NCI-H2081 (cell line): ENCODE measurements around the gene MAP2K5.

Experiments
- DNase-seq, 2 experiments: peaks; one replicate each; lab custom pipeline; 2025; lab: John Stamatoyannopoulos, UW

The MAP2K5 gene

GRCh38 chr15:67723294-67724024 is 181.0 kb downstream of the MAP2K5 start:
- DNase-seq = no peak

DNA sequence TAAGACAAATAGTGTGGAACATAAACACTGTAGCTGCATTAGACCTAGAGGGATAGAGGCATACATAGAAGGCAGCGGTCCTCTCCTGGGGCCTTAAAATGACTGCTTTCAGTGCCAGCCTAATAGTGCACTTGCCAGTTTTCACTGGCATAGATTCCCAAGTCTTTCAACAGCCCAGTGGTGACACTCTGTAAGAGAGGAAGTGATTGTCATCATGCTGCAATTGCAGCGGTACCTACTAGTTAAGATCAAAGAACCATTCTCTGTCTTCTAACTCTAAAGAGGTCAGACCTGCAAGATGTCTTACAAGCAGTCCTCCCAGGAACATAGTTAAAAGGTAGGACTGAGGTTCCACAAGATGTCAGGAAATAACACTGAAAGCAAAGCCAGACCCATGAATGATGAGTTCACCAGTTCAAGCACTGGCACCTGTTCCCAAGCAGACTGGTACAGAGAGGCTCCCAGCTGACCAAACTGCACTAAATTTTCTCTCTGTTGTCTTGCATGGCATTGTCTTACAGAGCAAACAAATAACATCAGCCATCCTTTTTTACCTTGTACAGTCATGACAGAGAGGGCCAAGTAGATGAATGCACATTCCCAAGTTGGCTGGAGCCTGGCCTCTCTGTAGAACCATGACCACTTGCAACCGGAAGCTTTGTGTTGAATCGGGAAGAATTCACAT is 182.3 kb downstream of the MAP2K5 start:
- no peak for DNase-seq

GRCh38 chr15:67730135-67730534 is 187.6 kb downstream of the MAP2K5 start:
- no peak for DNase-seq

DNA sequence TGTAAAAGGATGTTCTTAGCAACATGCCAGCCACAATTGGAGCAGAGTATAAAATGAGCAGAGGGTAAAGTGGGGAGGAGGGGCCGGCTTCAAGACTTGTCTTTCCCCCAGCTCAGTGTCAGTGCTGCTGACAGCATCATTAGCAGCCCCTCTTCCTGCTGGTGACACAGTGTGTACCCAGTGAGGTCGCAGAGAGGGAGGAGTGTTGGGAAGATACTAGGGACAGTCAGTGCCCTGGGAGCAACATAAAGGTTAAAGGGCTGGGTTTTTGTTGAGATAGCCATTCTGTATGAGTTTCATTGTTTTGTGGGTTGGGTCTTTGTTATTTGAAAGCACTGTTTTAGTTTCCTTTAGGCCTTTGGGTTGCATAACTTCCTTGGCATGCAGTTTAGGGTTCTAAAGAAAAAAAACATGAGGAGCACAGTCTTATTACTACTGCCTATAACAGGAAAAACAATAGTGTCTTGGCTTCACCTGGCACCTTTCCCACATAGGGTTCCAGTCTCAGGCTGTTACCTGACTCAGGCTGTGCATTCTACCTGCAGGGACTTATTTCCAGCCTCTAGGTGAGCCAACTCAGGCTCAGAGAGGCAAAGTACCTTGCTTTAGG is 188.7 kb downstream of the MAP2K5 start:
- DNase-seq = no peak

DNA sequence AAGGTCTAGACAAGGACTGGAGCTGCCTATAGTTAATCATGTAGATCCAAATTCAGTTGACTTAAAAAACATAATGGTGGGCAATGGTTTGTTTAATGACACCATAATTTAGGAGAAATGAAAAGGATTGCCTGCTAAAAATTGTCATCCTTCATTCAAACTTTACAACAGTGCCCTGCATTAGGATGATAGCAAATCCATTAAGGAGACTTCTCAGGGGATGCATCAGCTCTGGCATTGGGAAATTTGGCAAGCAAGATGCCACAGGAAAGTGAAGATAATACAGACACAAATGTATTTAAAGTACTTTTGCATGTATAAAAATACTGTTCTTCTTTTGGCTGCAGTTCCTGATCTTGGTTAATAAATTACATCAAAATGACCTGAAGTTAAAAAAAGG is 189.7 kb downstream of the MAP2K5 start:
- no peak for DNase-seq

DNA sequence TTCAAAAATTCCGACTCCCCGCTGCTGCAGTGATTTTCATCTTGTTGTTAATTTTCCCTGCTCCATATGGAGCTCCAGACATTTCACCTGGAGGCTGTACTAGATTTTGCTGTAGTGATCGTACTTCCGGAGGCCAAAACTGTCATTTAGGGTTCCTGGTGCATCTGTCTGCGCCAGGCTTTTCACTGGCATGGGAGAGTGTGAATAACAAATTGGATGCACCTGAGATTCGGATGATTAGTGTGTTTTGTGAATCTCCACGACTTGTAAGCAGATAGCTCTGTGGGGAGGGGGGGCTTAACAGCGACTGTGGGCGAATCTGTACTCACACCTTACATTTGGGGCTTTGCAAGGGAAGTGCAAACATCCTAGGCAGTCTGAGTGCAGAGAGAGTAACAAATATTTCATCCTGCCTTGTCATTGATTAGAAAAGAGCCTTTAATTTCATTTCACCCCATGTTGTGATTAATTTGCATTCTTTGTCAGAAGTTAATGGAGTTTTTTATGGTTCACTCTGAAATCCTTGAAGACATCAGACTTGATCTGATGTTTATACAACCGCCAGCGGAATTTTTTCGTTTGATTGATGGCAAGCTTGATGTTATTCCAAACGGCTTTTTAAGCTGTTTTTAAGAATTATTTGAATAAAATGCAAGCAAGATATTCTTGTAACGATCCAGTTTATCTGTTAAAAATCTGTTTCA is 190.3 kb downstream of the MAP2K5 start:
- no peak for DNase-seq

GRCh38 chr15:67735896-67736295 is 193.4 kb downstream of the MAP2K5 start:
- DNase-seq = no peak

DNA sequence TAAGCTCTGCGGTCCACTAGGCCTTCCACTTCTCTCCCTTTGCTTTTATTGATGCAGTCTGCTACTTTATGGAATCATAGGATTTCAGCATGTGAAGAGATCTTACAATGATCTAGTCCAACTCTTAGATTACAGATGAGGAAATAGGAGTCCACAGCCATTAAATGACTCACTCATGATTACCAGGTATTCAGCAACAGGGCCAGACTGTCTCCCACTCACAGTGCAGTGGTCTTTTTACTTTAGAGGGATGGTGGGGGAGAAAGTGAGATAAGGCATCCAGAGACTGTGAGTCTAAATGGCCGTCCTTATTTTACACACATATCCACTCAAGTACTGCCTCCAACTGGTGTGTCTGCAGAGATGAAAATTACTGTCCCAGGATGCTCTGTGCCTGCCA is 194.3 kb downstream of the MAP2K5 start:
- no peak for DNase-seq

DNA sequence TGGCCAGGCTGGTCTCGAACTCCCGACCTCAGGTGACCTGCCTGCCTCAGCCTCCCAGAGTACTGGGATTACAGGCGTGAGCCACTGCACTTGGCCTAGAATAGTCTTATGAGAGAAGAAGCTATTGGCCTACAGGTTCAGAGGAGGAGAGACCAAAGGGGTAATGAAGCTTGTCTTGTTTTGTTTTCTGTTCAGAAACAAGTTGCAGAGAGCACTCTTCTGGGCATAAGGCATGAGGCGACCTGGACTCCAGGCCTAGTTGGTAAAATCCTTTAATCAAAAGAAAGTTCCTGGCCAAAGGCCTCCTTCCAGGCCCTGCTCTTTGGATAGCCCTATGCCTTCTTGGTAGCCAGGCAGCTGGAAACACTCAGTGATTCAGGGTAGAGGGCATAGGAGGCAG is 195.6 kb downstream of the MAP2K5 start:
- no peak for DNase-seq

- DNase-seq = no peak
Measured at GRCh38 chr15:67740405-67740804, 197.9 kb downstream of the MAP2K5 start.

GRCh38 chr15:67741308-67741707 is 198.8 kb downstream of the MAP2K5 start:
- DNase-seq = no peak

DNA sequence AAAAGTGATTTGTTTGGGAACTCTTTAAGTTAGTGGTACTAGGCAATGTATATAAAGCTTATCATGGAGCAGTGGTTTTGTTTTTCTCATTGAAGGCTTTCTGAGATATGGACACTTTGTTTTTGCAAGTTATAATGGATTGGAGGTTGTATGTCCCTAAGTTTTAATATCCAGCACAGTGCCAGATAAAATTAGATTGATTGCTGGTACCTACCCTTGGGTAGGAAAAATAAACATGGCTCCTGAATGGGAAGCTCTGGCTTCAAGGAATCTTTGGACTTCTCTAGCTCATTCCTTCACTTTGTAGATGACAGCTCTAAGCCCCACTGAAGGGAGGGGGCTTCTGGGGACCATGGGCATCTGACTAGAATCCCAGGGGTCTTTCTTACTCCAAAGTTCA is 201.1 kb downstream of the MAP2K5 start:
- DNase-seq = no peak

GRCh38 chr15:67744331-67745072 is 202.0 kb downstream of the MAP2K5 start:
- no peak for DNase-seq

DNA sequence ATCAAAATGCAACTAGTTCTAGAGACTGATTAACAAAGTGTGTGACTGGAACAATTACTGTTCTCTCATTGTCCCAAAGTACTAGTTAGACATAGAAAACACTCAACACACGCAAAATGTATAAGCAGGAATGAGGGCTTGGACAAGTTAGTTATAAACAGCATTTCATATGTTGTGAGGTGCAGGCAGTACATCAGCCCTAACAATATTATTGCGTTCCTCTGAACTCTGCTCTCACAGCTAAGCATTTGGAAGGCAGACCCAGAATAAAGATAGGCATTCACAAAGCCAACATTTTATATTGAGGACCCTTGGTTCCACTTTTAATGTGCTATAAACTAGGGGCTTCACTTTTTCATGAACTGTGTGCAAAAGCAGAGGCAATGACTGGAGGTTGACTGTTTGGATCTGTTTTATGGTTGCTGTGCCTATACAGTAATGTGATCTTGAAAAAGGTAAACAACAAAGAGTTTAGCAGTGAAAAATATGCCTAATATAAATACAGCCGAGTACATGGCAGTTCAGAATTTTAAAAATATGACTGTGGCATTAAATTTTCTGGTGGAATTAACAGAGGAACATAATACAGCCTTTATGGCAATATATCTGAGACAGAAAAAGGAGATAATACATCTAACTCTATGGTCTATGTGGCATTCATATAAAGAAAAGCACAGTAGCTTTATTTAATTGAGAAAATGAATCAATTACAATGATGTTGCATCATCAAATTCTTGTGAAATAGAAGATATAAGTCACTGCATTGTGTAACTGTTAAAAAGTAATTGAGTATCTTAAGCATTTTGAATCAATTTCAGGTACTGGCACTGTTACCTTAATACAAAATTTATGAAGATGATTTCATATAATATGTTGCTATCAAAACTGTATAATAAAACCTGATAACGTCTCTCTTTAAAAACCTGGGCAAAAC is 202.8 kb downstream of the MAP2K5 start:
- DNase-seq = no peak

DNA sequence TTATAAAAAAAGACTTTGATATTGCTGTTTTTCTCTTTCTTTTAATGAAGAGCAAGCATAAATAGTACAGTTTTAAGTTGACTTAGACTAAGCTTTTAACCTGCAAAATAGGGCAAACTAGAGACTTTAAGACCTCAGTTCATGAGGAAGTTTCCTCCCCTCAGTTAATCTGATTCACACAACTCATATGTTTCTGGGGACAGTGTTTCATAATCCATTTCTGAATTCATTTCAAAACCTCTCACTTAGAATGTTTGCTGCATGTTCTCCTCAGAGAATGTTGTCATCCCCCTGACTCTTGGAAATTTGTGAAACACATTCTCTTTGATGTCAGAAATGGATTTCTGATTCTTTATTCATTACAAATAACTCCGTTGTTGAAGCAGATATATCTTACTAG is 203.5 kb downstream of the MAP2K5 start:
- DNase-seq = no peak

GRCh38 chr15:67746450-67746849 is 203.9 kb downstream of the MAP2K5 start:
- DNase-seq = no peak

GRCh38 chr15:67747921-67748320 is 205.4 kb downstream of the MAP2K5 start:
- DNase-seq = no peak

DNA sequence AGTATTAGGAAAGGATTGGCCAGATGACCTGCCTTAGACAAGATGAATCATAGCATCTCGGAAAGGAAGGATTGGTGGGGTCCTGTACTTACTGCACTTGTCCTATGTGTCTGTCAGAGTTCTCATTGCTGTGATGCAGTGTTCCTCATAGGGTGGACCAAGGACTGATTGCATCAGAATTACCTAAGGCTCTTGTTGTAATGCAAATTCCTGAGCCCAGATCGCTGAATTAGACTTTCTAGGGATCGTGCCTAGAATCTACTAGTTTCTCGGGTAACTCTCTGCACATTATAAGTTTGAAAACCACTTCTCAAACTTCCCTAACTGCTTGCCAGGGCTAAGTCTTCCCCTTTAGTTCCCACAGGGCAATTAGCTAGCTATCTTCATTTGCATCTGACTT is 207.9 kb downstream of the MAP2K5 start:
- DNase-seq = no peak

GRCh38 chr15:67753891-67754290 is 211.4 kb downstream of the MAP2K5 start:
- DNase-seq = no peak

DNA sequence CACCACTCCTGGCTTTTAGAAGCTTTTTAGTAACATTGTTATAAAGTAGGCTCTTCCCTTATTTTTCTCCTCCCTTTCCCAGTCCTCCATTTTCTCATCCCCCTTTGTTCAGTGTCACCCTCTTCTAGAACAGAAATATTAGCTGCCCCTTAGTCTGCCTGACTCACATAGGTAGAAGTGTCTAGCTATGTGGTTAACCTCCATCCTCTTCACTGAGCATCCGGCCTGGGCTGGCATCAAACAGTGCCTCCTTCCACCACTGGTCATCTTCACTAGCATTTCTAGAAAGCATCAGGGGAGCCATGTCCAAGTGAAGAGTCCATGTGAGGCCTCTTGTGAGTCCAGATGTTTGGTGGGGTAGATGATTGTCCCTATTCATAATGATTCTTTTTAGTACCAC is 212.8 kb downstream of the MAP2K5 start:
- DNase-seq = no peak

- DNase-seq = no peak
Measured at GRCh38 chr15:67755936-67756335, 213.4 kb downstream of the MAP2K5 start.
